Parathyroid adenoma (tissue), 2 donors: Measurements from ENCODE around the gene P2RX5.

Experiments used
- H2AFZ ChIP-seq: fragments of 300-600 bp; sonication (generic); one replicate; pipeline ENCODE4 v1.7.0; 2017; ENCODE audit warnings: antibody characterized with exemption, mild to moderate bottlenecking
- H3K27ac ChIP-seq: fragments of 300-600 bp; sonication (generic); one replicate; pipeline ENCODE4 v1.7.0; 2017
- H3K27me3 ChIP-seq: fragments of 300-600 bp; sonication (generic); one replicate; pipeline ENCODE4 v1.7.0; 2017; ENCODE audit warnings: low read length; ENCODE audit not compliant: control insufficient read depth, insufficient read depth
- H3K36me3 ChIP-seq: fragments of 300-600 bp; sonication (generic); one replicate; pipeline ENCODE4 v1.7.0; 2017; ENCODE audit warnings: low read length; ENCODE audit not compliant: control insufficient read depth, insufficient read depth
- H3K4me1 ChIP-seq: fragments of 300-600 bp; sonication (generic); one replicate; pipeline ENCODE4 v1.7.0; 2017; ENCODE audit warnings: control low read depth
- H3K4me2 ChIP-seq: fragments of 300-600 bp; sonication (generic); one replicate; pipeline ENCODE4 v1.7.0; 2017; ENCODE audit warnings: low read length
- H3K4me3 ChIP-seq: fragments of 300-600 bp; sonication (generic); one replicate; pipeline ENCODE4 v1.7.0; 2017; ENCODE audit warnings: low read depth, low read length
- H3K79me2 ChIP-seq: fragments of 300-600 bp; sonication (generic); one replicate; pipeline ENCODE4 v1.7.0; 2017; ENCODE audit warnings: control low read depth
- H3K9ac ChIP-seq: fragments of 300-600 bp; sonication (generic); one replicate; pipeline ENCODE4 v1.7.0; 2017; ENCODE audit warnings: mild to moderate bottlenecking
- H3K9me3 ChIP-seq: fragments of 300-600 bp; sonication (generic); one replicate; pipeline ENCODE4 v1.7.0; 2017; ENCODE audit warnings: low read length; ENCODE audit not compliant: control insufficient read depth
- TF ChIP-seq, protein P1 (sequence below): fragments of 300-600 bp; sonication (generic); IDR thresholded peaks from one replicate; pipeline ENCODE4 v1.7.0; 2017; ENCODE audit warnings: antibody characterized with exemption, mild to moderate bottlenecking
- donor health status: primary hyperparathyroidism.

Gene P2RX5

DNA sequence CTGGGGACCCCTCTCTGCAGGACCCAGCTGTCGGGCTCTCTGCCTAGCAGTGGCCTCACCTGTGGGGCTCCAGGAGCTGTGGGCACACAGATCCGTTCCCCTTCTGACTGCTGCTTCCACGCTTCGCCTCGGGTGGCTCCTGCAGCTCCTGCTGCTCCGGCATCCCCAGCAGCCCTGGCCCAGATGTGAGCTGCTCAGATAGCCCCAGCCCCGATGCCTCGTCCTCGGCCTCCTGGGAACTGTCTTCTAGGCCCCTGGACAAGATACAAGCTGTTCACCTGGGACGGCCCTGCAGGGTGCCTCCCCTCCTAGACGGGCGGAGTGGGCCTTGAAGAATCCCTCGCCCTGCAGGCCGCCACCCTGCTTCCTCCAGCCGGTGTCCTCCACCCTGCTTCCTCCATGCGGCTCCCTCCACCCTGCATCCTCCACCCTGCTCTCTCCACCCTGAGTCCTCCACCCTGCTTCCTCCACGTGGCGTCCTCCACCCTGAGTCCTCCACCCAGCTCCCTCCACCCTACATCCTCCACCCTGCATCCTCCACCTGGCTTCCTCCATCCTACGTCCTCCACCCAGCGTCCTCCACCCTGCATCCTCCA lies 16.3 kb downstream of the P2RX5 start:
- Histone ChIP-seq H3K4me1 (peaks cover 13% of the 10 kb centered on the region), H2AFZ (no peak overlapping the region), H3K79me2 (no peaks in the 10 kb centered on the region), H3K4me2 (no peak overlapping the region), H3K36me3 (no peaks in the 10 kb centered on the region), H3K9ac (no peak overlapping the region), H3K27ac (no peak overlapping the region), H3K9me3 (no peaks in the 10 kb centered on the region), H3K27me3 (no peaks in the 10 kb centered on the region), H3K4me3 (no peak overlapping the region)
- TF ChIP-seq, protein P1, sequence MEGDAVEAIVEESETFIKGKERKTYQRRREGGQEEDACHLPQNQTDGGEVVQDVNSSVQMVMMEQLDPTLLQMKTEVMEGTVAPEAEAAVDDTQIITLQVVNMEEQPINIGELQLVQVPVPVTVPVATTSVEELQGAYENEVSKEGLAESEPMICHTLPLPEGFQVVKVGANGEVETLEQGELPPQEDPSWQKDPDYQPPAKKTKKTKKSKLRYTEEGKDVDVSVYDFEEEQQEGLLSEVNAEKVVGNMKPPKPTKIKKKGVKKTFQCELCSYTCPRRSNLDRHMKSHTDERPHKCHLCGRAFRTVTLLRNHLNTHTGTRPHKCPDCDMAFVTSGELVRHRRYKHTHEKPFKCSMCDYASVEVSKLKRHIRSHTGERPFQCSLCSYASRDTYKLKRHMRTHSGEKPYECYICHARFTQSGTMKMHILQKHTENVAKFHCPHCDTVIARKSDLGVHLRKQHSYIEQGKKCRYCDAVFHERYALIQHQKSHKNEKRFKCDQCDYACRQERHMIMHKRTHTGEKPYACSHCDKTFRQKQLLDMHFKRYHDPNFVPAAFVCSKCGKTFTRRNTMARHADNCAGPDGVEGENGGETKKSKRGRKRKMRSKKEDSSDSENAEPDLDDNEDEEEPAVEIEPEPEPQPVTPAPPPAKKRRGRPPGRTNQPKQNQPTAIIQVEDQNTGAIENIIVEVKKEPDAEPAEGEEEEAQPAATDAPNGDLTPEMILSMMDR, result no peak

DNA sequence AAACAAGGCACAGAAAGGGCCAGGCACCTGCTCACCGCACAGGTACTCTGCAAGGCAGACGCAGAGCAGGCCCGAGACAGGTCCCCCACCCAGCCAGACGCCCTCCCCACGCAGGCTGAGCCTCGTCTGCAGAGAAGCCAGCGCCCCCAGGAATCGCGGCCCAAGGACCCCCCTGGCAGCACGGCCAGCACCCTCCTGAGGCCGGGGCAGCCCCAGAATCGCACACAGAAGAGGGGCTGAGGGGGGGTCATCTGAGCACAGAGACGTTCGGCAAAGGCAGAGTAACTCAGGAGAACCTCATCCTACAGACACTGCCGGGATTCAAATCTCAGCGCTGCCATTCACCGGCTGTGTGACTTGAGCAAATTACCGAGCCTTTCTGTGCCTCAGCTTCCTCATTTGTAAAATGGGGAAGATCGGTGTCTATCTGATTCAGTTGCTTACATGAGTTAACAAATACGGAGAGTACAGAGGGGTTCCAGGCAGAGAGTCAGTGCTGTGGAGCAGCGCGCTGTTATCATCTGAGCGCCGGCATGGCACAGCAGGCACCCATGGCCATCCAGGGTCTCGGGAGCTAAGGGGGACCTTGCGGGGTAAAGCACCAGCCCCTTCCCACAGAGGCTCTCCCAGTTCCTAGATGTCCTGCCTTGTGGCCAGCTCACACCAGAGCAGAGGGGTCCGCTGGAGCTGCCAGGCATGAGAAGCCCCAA lies 17.0 kb downstream of the P2RX5 start:
- no peaks in the 10 kb centered on the region for H3K27me3 ChIP-seq
- peak overlapping the region; percentile 68 for H2AFZ ChIP-seq
- H3K9ac ChIP-seq, result no peak overlapping the region
- no peaks in the 10 kb centered on the region for H3K9me3 ChIP-seq
- H3K36me3 ChIP-seq, result no peaks in the 10 kb centered on the region
- no peaks in the 10 kb centered on the region for H3K79me2 ChIP-seq
- H3K4me2 ChIP-seq, result peak overlapping the region; percentile 62
- TF ChIP-seq, protein P1, result no peak
- H3K4me3 ChIP-seq, result no peak overlapping the region
- H3K4me1 ChIP-seq, result peaks cover 13% of the 10 kb centered on the region
- peak overlapping the region; percentile 61 for H3K27ac ChIP-seq

DNA sequence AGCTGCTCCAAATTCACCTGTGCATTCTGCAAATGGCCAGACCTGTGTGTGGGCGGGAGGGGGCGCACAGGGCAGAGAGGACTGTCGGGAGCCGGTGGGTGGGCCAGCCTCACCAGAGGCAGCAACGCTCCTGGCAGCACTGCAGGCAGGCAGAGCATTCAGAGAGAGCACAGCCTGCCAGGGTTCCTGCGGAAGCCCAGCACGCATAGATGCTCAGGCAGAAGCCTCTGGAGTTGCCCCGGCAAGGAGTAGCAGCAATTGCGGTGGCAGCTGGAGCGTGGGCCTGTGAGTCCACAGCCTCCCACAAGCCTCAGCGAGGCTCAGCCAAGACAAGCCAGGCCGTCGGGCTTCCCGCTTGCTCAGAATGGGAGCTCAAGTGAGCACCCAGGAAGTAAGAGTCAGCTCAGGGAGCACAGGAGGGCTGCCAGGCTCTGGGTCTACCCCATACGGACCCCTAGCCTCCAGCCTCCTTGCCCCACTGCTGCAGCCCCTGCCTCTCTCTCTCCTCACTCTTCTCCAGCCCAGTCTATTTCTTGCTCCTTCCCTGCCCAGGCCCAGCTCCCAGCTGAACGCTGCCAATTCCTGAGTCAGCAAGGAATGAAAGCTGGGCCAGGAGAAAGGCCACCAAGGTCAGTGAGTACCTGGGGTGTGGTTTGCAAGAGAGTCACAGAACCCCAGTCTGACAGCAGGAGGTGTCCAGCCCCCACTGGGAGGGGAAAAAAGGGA lies 17.7 kb downstream of the P2RX5 start:
- Histone ChIP-seq H3K4me1 (peaks cover 13% of the 10 kb centered on the region), H3K27me3 (no peaks in the 10 kb centered on the region), H3K9ac (no peak overlapping the region), H3K4me2 (peak overlapping the region; percentile 62), H3K9me3 (no peaks in the 10 kb centered on the region), H2AFZ (peak overlapping the region; percentile 68), H3K79me2 (no peaks in the 10 kb centered on the region), H3K36me3 (no peaks in the 10 kb centered on the region), H3K27ac (peak overlapping the region; percentile 61), H3K4me3 (no peak overlapping the region)
- TF ChIP-seq, protein P1, result no peak

DNA sequence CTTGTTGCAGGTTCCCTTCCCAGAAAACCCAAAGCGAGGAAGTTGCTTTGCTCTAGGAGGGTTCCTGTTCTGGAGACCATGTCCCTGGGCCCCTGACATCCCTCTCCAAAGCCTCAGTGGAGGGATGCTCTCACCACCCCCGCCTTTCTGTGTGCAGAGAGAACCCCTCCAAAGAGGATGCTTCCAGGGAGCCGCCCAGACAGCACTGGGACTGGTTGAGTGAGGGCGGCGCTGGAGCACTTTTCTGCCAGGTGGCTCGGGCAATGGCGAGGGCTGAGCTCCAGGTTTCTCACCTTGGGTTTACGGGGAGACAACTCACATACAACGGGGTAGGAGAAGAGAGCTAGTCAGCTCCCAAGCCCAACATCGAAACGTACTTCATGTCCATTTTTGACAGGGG lies 20.1 kb downstream of the P2RX5 start:
- peaks cover 13% of the 10 kb centered on the region for H3K4me1 ChIP-seq
- TF ChIP-seq, protein P1, result no peak
- H3K9me3 ChIP-seq, result no peaks in the 10 kb centered on the region
- H3K27me3 ChIP-seq, result no peaks in the 10 kb centered on the region
- no peak overlapping the region for H3K9ac ChIP-seq
- H3K79me2 ChIP-seq, result no peaks in the 10 kb centered on the region
- no peak overlapping the region for H3K4me3 ChIP-seq
- H3K36me3 ChIP-seq, result no peaks in the 10 kb centered on the region
- H2AFZ ChIP-seq, result no peak overlapping the region
- no peak overlapping the region for H3K27ac ChIP-seq
- H3K4me2 ChIP-seq, result no peak overlapping the region
